Dendritic cell treated with granulocyte-macrophage colony-stimulating factor and Interleukin-4, amounts not matched to agents 40 ng/mL and 50 ng/mL, for 4 days (primary cell): ENCODE measurements around the gene UBALD1.
"Not testable (repeated sequence)": the region's sequence is repeated elsewhere in the genome, so short reads cannot be mapped to it uniquely, and the experiment has no call there.

Experiments
- H3K27ac Mint-ChIP-seq: one replicate; pipeline ENCODE4 v1.8.0; 2022; ENCODE audit warnings: mild to moderate bottlenecking, mixed read lengths
- H3K27me3 Mint-ChIP-seq: one replicate; pipeline ENCODE4 v1.8.0; 2022; ENCODE audit warnings: mild to moderate bottlenecking, mixed read lengths
- H3K36me3 Mint-ChIP-seq: one replicate; pipeline ENCODE4 v1.8.0; 2022; ENCODE audit warnings: low read depth, mixed read lengths
- H3K4me1 Mint-ChIP-seq: one replicate; pipeline ENCODE4 v1.8.0; 2022; ENCODE audit warnings: low read depth, mixed read lengths
- H3K4me3 Mint-ChIP-seq: one replicate; pipeline ENCODE4 v1.8.0; 2022; ENCODE audit warnings: mild to moderate bottlenecking, moderate library complexity, mixed read lengths
- H3K9me3 Mint-ChIP-seq: one replicate; pipeline ENCODE4 v1.8.0; 2022; ENCODE audit warnings: mixed read lengths
- intact Hi-C: fragments of 100-400 bp; cut with micrococcal nuclease; formaldehyde crosslinking; loops from one replicate; pipeline ENCODE4 v1.15.0; 2022

The UBALD1 gene

DNA sequence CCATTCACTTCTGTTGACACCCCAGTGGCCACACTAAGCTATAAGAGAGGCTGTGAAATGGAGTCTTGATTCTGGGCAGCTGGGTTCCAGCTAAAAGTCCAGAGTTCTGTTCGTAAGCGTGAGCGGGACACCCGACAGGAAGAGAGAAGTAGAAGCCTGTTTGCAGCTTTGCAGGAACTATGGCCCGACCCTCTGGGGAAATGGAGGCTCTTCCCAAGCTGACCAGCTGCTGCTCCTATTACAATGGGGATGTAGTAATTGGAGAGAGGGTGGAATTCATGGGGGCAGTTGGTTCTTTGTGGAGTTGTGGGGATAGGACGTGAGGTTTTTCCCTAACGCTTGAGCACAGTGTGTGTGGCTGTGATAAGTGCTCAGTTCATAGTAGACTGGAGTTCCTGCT, 28.4 kb downstream of the UBALD1 start:
- Mint-ChIP-seq H3K4me3 (no peak overlapping the region), H3K4me1 (peaks cover 4% of the 10 kb centered on the region), H3K36me3 (no peaks in the 10 kb centered on the region), H3K9me3 (peaks cover 7% of the 10 kb centered on the region), H3K27me3 (peaks cover 21% of the 10 kb centered on the region), H3K27ac (no peak overlapping the region)
- intact Hi-C loops = no loop called here

- Mint-ChIP-seq H3K4me3 (no peak overlapping the region), H3K27ac (no peak overlapping the region), H3K4me1 (peaks cover 4% of the 10 kb centered on the region), H3K9me3 (peaks cover 7% of the 10 kb centered on the region), H3K27me3 (peaks cover 21% of the 10 kb centered on the region), H3K36me3 (no peaks in the 10 kb centered on the region)
- intact Hi-C loops = loop anchor here (2.0 kb wide), 1 partner anchor 77 kb away; no protein-coding TSS in a partner anchor
Observed at GRCh38 chr16:4583906-4584305, 30.8 kb downstream of the UBALD1 start.

DNA sequence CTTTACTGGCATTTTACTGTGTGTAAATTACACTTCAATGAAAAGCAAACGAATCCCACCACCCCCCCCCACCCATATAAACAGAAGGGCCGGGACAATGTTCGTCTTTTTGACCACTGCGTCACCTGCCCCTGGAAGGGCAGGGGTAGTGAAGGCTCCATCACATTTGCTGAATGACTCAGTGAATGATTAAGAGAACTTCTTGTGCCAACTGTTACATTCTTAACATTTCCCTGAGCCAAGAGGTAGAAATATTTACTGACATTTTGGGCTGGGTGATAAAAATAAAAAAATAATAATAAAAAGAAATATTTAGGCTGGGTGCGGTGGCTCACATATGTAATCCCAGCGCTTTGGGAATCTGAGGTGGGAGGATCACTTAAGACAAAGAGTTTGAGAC, 34.4 kb downstream of the UBALD1 start:
- Mint-ChIP-seq H3K36me3 (no peaks in the 10 kb centered on the region), H3K27me3 (no peaks in the 10 kb centered on the region), H3K27ac (no peak overlapping the region), H3K4me1 (no peaks in the 10 kb centered on the region), H3K9me3 (no peaks in the 10 kb centered on the region), H3K4me3 (no peak overlapping the region)
- intact Hi-C loops = no loop called here

- no peaks in the 10 kb centered on the region for H3K9me3 Mint-ChIP-seq
- H3K4me1 Mint-ChIP-seq = peaks cover 7% of the 10 kb centered on the region
- H3K27me3 Mint-ChIP-seq = no peaks in the 10 kb centered on the region
- no peak overlapping the region for H3K27ac Mint-ChIP-seq
- no peak overlapping the region for H3K4me3 Mint-ChIP-seq
- no peaks in the 10 kb centered on the region for H3K36me3 Mint-ChIP-seq
- intact Hi-C loops = no loop called here
Observed at GRCh38 chr16:4578961-4579530, 35.6 kb downstream of the UBALD1 start.

GRCh38 chr16:4576008-4576407, 38.7 kb downstream of the UBALD1 start:
- H3K27ac Mint-ChIP-seq = no peak overlapping the region
- peaks cover 7% of the 10 kb centered on the region for H3K4me1 Mint-ChIP-seq
- no peak overlapping the region for H3K4me3 Mint-ChIP-seq
- H3K27me3 Mint-ChIP-seq = no peaks in the 10 kb centered on the region
- intact Hi-C loops = no loop called here
- H3K9me3 Mint-ChIP-seq = no peaks in the 10 kb centered on the region
- no peaks in the 10 kb centered on the region for H3K36me3 Mint-ChIP-seq

GRCh38 chr16:4574919-4575705, 39.6 kb downstream of the UBALD1 start:
- Mint-ChIP-seq H3K9me3 (no peaks in the 10 kb centered on the region), H3K27ac (no peak overlapping the region), H3K4me3 (no peak overlapping the region), H3K36me3 (no peaks in the 10 kb centered on the region), H3K27me3 (peaks cover 1% of the 10 kb centered on the region), H3K4me1 (peaks cover 7% of the 10 kb centered on the region)
- intact Hi-C loops = no loop called here

- H3K4me1 Mint-ChIP-seq, H3K4me3 Mint-ChIP-seq, H3K27ac Mint-ChIP-seq, H3K27me3 Mint-ChIP-seq, H3K36me3 Mint-ChIP-seq, intact Hi-C loops, H3K9me3 Mint-ChIP-seq: not testable (repeated sequence)
Observed at GRCh38 chr16:4573926-4574325, 40.8 kb downstream of the UBALD1 start.

- H3K4me1 Mint-ChIP-seq = peaks cover 7% of the 10 kb centered on the region
- H3K9me3 Mint-ChIP-seq = no peaks in the 10 kb centered on the region
- H3K27ac Mint-ChIP-seq = no peak overlapping the region
- H3K4me3 Mint-ChIP-seq = no peak overlapping the region
- H3K27me3 Mint-ChIP-seq = peaks cover 1% of the 10 kb centered on the region
- intact Hi-C loops = no loop called here
- no peaks in the 10 kb centered on the region for H3K36me3 Mint-ChIP-seq
Observed at GRCh38 chr16:4572715-4573114, 42.0 kb downstream of the UBALD1 start.

GRCh38 chr16:4570688-4571321, 43.9 kb downstream of the UBALD1 start:
- intact Hi-C loops = no loop called here
- Mint-ChIP-seq H3K9me3 (no peaks in the 10 kb centered on the region), H3K4me1 (peaks cover 7% of the 10 kb centered on the region), H3K36me3 (no peaks in the 10 kb centered on the region), H3K4me3 (no peak overlapping the region), H3K27ac (no peak overlapping the region), H3K27me3 (peaks cover 1% of the 10 kb centered on the region)

DNA sequence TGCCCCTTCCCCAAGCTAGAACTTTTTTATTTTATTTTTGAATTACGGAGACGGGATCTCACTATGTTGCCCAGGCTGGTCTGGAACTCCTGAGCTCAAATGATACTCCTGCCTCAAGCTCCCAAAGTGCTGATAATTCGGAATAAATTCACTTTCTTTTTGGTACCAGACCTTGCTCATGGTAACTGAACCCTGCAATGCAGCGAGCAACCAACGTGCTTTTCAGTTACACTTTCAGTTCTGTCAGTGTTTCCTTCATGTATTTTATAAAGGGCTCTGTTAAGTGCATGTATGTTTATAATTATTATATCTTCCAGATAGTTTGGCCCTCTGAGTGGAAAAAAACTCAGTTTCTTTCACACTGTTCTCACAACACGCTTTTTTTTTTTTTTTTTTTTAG, 44.6 kb downstream of the UBALD1 start:
- Mint-ChIP-seq H3K36me3 (no peaks in the 10 kb centered on the region), H3K4me3 (no peak overlapping the region), H3K9me3 (no peaks in the 10 kb centered on the region), H3K27ac (no peak overlapping the region), H3K4me1 (peaks cover 7% of the 10 kb centered on the region), H3K27me3 (peaks cover 1% of the 10 kb centered on the region)
- intact Hi-C loops = no loop called here

DNA sequence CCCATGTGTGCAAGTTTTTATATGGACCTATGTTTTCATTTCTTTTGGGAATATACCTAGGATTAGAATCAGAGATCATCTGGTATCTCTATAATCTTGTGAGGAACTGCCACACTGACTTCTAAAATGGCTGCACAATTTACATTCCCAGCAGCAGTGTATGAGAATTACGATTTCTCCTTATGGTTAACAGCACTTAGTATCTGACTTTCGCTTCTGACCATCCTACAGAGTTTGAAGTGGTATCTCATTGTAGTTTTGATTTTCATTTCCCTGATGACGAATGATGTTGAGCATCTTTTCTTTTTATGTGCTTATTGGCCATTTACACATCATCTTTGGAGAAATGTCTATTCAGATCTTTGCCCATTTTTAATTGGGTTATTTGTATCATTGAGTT, 48.5 kb downstream of the UBALD1 start:
- no peaks in the 10 kb centered on the region for H3K4me1 Mint-ChIP-seq
- H3K36me3 Mint-ChIP-seq = no peaks in the 10 kb centered on the region
- no peaks in the 10 kb centered on the region for H3K9me3 Mint-ChIP-seq
- peaks cover 1% of the 10 kb centered on the region for H3K27me3 Mint-ChIP-seq
- H3K27ac Mint-ChIP-seq = no peak overlapping the region
- no peak overlapping the region for H3K4me3 Mint-ChIP-seq
- intact Hi-C loops = no loop called here

GRCh38 chr16:4564661-4565267, 49.9 kb downstream of the UBALD1 start:
- Mint-ChIP-seq H3K4me1 (no peaks in the 10 kb centered on the region), H3K4me3 (no peak overlapping the region), H3K9me3 (no peaks in the 10 kb centered on the region), H3K27ac (peak overlapping the region; percentile 22), H3K27me3 (peaks cover 3% of the 10 kb centered on the region), H3K36me3 (no peaks in the 10 kb centered on the region)
- intact Hi-C loops = no loop called here

- intact Hi-C loops = no loop called here
- no peaks in the 10 kb centered on the region for H3K9me3 Mint-ChIP-seq
- peaks cover 6% of the 10 kb centered on the region for H3K27me3 Mint-ChIP-seq
- no peaks in the 10 kb centered on the region for H3K36me3 Mint-ChIP-seq
- no peaks in the 10 kb centered on the region for H3K4me1 Mint-ChIP-seq
- H3K4me3 Mint-ChIP-seq = no peak overlapping the region
- H3K27ac Mint-ChIP-seq = no peak overlapping the region
Observed at GRCh38 chr16:4561596-4561995, 53.1 kb downstream of the UBALD1 start.
